RWPE2 (cell line): Measurements from ENCODE around the gene FAP.

Experiments
- ATAC-seq: fragments of 200-7000 bp; cut with Tn5 transposase; 3 replicates; pipeline ENCODE4 v1.9.1; 2021; ENCODE audit warnings: low read depth
- DNase-seq: peaks from one replicate; pipeline ENCODE4 v3.0.0-alpha.2; 2020; ENCODE audit warnings: low spot score
- H3K27ac ChIP-seq: fragments of 450-650 bp; 2 replicates; pipeline ENCODE4 v1.5.1; 2017; ENCODE audit warnings: mild to moderate bottlenecking; ENCODE audit not compliant: poor library complexity, severe bottlenecking
- H3K27me3 ChIP-seq: fragments of 250-450 bp; sonication (Bioruptor Pico); 2 replicates; pipeline ENCODE4 v1.5.1; 2021; ENCODE audit warnings: mild to moderate bottlenecking, moderate library complexity; ENCODE audit not compliant: insufficient read depth, poor library complexity, severe bottlenecking
- H3K36me3 ChIP-seq: fragments of 250-450 bp; sonication (Bioruptor Pico); 2 replicates; pipeline ENCODE4 v1.5.1; 2020; ENCODE audit warnings: low read depth, mild to moderate bottlenecking, moderate library complexity
- H3K4me1 ChIP-seq: fragments of 250-450 bp; sonication (Bioruptor Pico); 2 replicates; pipeline ENCODE4 v1.5.1; 2021; ENCODE audit warnings: mild to moderate bottlenecking, moderate library complexity; ENCODE audit not compliant: insufficient read depth, poor library complexity, severe bottlenecking
- H3K4me3 ChIP-seq: fragments of 250-450 bp; sonication (Bioruptor Pico); 2 replicates; pipeline ENCODE4 v1.5.1; 2021; ENCODE audit warnings: mild to moderate bottlenecking, moderate library complexity; ENCODE audit not compliant: severe bottlenecking
- H3K9me3 ChIP-seq: fragments of 250-450 bp; sonication (Bioruptor Pico); 2 replicates; pipeline ENCODE4 v1.5.1; 2021; ENCODE audit warnings: mild to moderate bottlenecking, moderate library complexity; ENCODE audit not compliant: severe bottlenecking
- TF ChIP-seq, protein P1 (sequence below): fragments of 450-650 bp; IDR thresholded peaks from one replicate; pipeline ENCODE4 v1.5.1; 2017; ENCODE audit warnings: mild to moderate bottlenecking, moderate library complexity; ENCODE audit not compliant: poor library complexity, severe bottlenecking

The FAP gene

GRCh38 chr2:162153608-162154224 is 89.5 kb downstream of the FAP start:
- no peaks in the 10 kb centered on the region for H3K4me1 ChIP-seq
- no peak overlapping the region for H3K4me3 ChIP-seq
- no peak overlapping the region for H3K27ac ChIP-seq
- H3K27me3 ChIP-seq = no peaks in the 10 kb centered on the region
- no peaks in the 10 kb centered on the region for H3K9me3 ChIP-seq
- DNase-seq (no peak), ATAC-seq (peak; percentile 94)
- H3K36me3 ChIP-seq = no peaks in the 10 kb centered on the region
- TF ChIP-seq, protein P1, sequence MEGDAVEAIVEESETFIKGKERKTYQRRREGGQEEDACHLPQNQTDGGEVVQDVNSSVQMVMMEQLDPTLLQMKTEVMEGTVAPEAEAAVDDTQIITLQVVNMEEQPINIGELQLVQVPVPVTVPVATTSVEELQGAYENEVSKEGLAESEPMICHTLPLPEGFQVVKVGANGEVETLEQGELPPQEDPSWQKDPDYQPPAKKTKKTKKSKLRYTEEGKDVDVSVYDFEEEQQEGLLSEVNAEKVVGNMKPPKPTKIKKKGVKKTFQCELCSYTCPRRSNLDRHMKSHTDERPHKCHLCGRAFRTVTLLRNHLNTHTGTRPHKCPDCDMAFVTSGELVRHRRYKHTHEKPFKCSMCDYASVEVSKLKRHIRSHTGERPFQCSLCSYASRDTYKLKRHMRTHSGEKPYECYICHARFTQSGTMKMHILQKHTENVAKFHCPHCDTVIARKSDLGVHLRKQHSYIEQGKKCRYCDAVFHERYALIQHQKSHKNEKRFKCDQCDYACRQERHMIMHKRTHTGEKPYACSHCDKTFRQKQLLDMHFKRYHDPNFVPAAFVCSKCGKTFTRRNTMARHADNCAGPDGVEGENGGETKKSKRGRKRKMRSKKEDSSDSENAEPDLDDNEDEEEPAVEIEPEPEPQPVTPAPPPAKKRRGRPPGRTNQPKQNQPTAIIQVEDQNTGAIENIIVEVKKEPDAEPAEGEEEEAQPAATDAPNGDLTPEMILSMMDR = peak; percentile 92

GRCh38 chr2:162152147-162152546 is 91.1 kb downstream of the FAP start, which contains the start of gene GCG:
GCG (minus strand) TSS chr2:162152247; CDS start chr2:162149178, 3,069 bp downstream.
- H3K4me1 ChIP-seq = no peaks in the 10 kb centered on the region
- H3K4me3 ChIP-seq = no peak within 1 kb of the TSS
- H3K36me3 ChIP-seq = no peaks in the 10 kb centered on the region
- DNase-seq = no peak
- ATAC-seq = no peak
- no peak within 1 kb of the TSS for H3K27ac ChIP-seq
- no peaks in the 10 kb centered on the region for H3K27me3 ChIP-seq
- TF ChIP-seq, protein P1 = no peak
- H3K9me3 ChIP-seq = no peaks in the 10 kb centered on the region

GRCh38 chr2:162149940-162150339 is 93.3 kb downstream of the FAP start:
- no peaks in the 10 kb centered on the region for H3K27me3 ChIP-seq
- H3K9me3 ChIP-seq = no peaks in the 10 kb centered on the region
- H3K36me3 ChIP-seq = no peaks in the 10 kb centered on the region
- TF ChIP-seq, protein P1 = no peak
- no peak overlapping the region for H3K27ac ChIP-seq
- H3K4me1 ChIP-seq = peaks cover 4% of the 10 kb centered on the region
- H3K4me3 ChIP-seq = no peak overlapping the region
- DNase-seq (no peak), ATAC-seq (no peak)

DNA sequence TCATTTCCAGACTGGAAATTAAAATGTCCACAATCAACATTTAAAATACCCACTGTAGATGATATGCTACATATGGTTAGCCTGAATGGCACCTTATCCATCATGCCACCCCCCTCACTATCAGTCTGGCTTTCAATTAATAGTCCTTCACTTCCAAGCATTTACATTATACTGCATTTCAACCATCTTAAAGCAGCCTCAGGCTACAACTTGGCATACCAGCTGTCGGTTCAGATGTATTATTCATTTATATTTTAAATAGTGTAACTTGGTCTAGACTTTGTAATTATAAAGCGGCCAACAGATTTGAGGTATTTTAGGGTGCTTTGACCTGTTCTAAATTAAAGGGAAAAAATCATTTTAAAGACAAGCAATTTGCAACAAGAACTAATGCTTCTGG is 93.8 kb downstream of the FAP start:
- Histone ChIP-seq H3K27me3 (no peaks in the 10 kb centered on the region), H3K27ac (no peak overlapping the region), H3K4me1 (peaks cover 4% of the 10 kb centered on the region), H3K36me3 (no peaks in the 10 kb centered on the region), H3K4me3 (no peak overlapping the region), H3K9me3 (no peaks in the 10 kb centered on the region)
- ATAC-seq (no peak), DNase-seq (no peak)
- TF ChIP-seq, protein P1 = no peak

DNA sequence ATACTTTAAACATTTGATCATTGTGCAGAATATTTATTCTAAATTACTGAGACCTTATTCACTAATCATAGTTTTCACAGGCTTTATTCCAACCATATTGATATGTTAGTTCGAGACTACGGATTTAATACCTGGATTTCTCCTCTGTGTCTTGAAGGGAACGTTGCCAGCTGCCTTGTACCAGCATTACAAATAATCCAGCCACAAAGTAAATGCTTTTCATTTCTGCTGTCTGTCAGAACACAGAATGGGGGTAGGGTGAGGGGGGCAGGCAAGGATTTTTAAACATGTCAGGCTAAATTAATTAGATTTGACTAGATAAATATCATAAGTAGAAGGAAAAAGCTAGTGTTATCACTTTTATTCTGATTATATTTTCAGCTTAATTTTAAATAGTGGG is 94.3 kb downstream of the FAP start:
- no peak overlapping the region for H3K27ac ChIP-seq
- no peaks in the 10 kb centered on the region for H3K27me3 ChIP-seq
- ATAC-seq = no peak
- no peaks in the 10 kb centered on the region for H3K9me3 ChIP-seq
- no peak overlapping the region for H3K4me3 ChIP-seq
- H3K4me1 ChIP-seq = peaks cover 4% of the 10 kb centered on the region
- no peak for DNase-seq
- no peaks in the 10 kb centered on the region for H3K36me3 ChIP-seq
- TF ChIP-seq, protein P1 = no peak
